Measurements from ENCODE around the gene ADAMTS17.
A peak's percentile ranks its signal among the peaks of the same experiment; 100 is the strongest.
"Not testable (repeated sequence)": the region's sequence is repeated elsewhere in the genome, so short reads cannot be mapped to it uniquely, and the experiment has no call there.

ADAMTS17 gene

DNA sequence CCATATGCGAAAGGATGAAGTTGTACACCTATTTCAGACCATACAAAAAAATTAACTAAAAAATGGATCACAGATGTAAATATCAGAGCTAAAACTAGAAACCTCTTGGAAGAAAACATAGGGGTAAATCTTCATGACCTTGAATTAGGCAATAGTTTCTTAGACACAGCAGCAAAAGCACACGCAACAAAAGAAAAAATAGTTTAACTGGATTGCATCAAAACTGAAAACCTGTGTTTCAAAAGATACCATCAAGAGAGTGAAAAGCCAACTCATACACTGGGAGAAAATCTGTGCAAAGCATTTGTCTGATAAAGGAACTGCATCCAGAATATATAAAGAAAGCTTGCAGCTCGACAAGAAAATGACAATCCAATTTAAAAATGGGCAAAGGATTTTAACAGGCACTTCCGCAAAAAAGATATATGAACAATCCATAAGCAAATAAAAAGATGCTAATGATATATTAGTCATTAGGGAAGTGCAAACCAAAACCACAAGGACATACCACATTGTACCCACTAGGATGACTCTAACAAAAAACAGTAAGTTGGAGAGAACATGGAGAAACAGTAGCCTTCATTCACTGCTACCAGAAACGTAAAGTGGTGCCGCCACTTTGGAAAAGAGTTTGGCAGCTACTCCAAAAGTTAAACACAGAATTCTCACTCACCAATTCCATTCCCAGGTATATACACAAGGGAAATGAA lies 263.1 kb downstream of the ADAMTS17 start:
- no peak for DNase-seq

DNA sequence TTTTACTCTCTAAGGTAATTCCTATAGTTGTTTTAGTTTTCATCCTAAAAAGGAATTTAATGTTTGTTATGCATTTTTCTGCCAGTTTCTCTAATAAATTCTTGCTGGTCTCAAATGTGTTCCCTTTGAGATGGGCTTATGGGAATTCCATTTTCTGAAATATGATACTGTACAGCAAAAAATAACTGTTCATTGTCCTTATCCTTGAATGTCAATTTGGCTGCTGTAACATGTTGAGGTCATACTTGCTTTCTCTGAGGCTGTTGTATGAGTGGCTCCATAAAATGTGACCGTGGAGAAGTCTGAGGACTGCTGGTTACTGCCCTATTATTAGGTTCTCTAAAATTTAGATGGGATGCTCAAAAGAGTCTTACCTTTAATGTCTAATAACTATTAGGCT lies 266.5 kb downstream of the ADAMTS17 start:
- no peak for DNase-seq

DNA sequence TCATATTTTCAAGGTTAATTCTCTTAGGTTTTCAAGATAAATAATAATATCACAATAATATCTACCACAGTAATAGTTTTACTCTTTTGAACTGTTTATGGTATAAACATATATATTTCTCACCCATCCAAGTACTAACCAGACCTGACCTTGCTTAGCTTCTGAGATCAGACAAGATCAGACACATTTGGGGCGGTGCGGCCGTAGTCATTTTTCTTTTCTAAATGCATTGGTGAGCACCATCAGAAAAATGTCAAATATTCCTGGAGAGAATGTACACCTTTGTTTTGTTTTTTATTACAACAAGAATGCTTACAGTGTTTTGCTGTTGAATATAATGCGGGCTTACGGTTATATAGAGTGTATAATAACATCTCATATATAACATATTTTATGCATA lies 267.8 kb downstream of the ADAMTS17 start:
- DNase-seq, result no peak

DNA sequence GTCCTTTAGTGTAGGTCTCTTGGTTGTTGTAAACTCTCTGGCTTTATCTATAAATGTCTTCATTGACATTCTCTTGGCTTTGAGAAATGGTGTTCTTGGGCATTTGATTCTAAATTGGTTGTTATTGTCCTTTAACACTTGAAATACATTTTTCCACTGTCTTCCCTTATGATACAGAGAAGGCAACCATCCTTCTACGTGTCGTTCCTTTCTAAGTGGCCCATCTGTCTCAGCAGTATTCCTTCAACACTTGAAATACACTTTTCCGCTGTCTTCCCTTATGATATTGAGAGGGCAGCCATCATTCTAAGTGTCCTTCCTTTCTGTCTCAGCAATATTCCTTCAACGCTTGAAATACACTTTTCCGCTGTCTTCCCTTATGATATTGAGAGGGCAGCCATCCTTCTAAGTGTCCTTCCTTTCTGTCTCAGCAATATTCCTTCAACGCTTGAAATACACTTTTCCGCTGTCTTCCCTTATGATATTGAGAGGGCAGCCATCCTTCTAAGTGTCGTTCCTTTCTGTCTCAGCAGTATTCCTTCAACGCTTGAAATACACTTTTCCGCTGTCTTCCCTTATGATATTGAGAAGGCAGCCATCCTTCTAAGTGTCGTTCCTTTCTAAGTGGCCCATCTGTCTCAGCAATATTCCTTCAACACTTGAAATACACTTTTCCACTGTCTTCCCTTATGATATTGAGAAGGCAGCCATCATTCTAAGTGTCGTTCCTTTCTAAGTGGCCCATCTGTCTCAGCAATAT lies 275.1 kb downstream of the ADAMTS17 start:
- not testable (repeated sequence) for DNase-seq

DNA sequence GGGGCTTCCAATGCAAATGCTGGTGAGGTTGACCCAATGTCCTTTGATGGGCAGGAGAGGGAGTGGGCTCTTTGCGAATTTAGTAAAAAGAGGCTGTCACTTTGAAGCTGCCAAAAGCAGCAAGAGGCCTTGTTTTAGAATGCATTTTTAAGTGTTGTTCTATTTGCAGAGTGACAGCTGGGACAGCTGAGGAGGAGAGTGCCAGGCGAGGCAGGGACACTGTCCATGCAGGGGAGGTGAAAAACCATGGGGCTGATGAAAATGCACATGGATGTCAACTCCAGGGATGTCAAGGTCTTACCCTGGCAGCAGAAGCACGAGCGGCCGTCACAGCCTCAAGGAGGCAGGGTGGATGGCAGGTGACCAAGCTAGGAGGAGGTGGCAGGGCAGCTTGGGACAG lies 279.8 kb downstream of the ADAMTS17 start:
- DNase-seq, result no peak

DNA sequence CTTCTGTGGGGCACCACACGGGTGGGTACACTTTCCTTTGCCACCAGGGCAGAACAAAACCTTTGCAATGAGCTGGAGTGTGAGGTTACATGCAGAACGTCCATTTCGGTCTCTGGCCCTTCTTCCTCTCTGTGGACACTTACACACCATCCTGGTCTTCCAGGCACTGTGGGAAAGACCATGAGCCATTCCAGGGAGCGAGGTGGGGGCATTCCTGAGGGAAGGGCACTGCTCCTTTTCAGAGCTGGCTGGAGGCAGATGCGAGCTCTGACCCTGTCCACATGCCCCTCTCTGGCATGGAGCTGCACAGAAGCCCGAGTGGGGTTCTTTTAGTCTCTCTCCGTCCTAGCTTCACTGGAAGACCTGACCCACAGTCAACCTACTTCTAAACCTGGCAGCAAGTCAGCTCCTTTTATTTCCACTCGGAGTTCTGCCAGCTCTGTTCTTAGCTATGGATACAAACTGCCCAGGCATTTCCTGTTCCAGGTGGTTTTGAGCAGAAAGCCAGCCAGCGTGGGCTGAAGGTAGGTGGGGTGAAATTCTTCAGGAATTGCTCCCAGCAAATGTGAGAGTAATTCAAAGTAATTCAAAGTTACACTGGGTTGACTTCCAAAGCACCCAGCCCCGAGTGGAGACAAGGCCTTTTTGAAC lies 281.4 kb downstream of the ADAMTS17 start:
- peak; percentile 7 for DNase-seq

DNA sequence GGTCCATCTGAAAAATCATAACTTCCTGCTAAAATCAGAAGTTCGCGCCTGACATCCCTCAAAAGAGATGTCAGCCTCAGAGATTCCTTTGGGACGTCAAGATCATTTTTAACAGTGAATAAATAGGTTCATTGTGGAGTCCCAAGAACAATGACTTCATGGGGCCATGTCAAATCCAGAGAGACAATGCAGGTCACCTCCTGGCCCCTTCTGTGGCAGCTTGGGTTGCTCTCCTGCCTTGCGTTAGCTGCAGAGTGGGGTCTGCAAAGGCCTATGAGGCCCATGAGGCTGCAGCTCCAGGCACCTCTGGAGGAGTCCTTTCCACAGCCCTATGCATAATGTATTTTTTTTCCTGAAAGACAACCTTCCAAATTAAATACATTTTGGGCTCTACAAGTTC lies 282.3 kb downstream of the ADAMTS17 start:
- DNase-seq, result no peak

DNA sequence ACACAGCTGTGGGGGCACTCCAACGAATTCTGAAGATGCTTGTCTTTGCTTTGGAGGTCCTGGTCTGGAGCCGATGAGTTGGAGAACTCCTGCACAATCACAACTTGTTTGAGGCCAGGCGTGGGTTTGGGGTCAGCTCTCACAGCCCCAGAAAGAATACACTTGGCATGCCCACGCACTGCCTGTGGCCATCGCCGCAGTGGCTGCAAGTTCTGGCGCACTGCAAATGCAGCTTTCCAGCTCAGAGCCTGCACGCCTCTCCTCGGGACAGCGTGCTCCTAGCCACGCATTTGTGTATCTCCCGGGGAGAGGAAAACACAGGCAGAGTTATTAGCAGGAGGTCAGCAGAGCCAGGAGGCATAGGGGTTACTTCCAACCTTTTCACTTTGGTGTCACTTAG lies 282.7 kb downstream of the ADAMTS17 start:
- DNase-seq, result no peak

DNA sequence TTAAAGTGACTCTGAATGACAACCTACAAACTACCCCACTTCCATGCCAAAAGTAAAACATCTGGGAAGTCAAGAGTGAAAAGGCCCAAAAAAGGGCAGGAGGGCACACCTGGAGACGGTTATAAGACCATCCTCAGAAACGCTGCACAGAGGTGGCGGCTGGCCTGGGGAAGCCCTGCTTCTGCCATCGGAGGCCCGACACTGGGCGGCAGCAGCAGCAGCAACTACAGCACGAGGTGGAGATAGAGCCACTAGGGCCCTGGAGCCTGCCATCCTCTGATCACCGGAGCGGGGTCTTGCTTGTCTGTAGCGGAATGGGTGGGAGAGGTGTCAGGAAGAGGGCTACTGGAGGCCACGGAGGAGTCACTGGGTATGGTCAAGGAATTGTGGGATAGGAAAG lies 283.3 kb downstream of the ADAMTS17 start:
- DNase-seq, result no peak

DNA sequence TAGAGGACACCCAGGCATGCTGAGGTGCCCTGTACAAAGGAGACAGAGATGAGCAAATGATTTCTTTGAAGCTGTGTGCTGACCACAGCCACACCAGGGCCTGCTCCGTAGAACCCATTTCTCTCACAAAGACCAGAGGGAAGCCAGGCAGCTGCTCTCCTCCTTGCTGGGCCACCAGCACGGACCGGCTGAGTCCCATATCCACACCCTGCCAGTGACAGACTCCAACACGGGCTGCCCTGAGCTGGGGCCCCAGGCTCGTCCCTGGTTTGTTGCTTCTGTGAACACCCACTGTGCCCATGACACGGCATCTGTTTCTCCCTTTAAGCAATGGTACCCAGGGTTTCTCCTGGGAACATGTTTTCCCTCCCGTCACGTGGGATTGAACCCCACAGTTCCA lies 284.5 kb downstream of the ADAMTS17 start:
- DNase-seq, result no peak

DNA sequence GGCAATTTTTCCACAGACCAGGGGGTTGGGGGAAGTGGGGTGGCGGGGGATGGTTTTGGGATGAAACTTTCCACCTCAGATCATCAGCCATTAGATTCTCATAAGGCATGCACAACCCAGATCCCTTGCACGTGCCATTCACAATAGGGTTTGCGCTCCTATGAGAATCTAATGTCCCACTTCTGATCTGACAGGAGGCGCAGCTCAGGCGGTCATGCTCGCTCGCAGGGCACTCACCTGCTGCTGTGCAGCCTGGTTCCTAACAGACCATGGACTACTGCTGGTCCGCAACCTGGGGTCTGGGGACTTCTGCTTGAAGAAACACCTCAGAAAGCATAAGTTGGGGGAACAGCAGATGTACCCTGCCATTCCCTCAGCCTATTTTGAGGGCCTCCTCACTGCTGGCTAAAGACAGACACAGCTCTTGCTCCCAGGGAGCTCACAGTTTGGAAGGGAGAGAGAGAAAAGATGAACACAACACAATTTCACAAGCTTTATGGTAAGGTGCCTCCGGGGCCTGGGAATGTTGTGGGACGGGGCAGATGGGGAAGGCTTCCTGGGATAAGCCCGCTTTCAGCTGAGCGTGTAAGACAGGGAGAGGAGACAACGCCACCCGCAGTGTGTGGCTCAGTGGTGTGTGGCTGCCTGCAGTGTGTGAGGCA lies 285.2 kb downstream of the ADAMTS17 start:
- no peak for DNase-seq

DNA sequence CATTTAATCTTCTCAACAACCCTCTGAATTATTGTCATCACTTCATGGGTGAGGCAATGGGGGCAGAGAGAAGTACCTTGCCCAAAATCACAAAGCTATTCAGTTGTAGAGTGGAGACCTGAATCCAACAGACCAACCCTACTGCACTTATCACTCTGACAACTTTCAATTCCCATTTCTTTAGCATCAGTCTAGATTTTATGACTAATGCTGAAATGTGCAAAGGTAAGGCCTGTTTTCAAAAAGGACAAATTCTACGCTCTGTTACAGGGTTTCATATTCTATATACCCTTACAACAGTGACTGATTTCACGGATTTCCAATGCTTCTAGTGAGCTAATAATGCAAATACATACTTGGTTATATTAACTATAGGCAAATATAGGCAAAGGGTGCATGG lies 286.0 kb downstream of the ADAMTS17 start:
- no peak for DNase-seq

DNA sequence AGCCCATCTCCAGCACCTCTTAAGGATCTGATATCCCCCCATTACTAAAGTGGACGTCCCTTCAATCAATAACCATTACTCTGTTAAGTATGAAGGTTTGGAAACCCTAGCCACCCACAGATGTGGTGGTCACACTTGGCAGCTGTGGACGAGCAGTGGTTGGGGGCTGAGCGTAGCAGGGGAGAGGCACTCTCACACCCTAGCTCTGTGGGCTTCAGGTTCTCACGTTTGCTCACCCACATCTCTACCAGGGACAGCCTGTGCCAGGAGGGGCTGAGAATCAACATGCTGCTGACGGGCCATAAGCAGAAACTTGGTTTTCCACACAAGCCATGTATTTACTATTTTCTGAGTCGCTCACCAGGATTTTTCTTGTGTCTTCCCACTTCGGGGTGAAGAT lies 287.2 kb downstream of the ADAMTS17 start:
- DNase-seq, result no peak

DNA sequence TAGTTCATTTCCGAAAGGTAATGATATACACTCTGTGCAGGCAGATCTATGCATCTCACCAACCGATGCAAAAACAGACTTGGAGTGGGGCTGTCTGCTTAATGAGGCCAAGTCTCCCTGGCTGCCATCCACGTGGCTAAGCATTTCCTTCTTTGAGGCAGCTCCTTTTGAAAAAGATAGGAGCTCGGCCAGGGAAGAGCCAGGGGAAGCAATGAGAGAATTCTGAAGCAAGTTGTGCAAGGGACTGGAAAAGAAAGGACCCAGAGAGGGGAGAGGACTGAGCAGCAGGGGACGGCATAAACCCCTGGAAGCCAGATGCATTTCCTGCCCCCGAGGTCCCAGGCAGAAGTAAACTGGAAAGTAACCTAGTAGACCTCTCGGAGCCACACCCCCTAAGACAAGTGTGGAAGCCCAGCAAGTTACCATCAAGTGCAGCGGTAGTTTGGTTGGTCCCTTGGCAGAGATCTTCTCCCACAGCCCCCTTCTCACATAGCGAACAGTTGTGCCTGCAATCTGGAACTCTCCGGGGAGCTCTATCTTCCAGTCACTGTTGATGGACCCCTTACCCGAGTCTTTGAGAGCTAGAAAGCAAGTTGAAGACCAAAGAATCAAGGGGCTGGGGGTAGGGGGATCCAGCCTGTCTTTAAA lies 288.2 kb downstream of the ADAMTS17 start:
- DNase-seq, result no peak

DNA sequence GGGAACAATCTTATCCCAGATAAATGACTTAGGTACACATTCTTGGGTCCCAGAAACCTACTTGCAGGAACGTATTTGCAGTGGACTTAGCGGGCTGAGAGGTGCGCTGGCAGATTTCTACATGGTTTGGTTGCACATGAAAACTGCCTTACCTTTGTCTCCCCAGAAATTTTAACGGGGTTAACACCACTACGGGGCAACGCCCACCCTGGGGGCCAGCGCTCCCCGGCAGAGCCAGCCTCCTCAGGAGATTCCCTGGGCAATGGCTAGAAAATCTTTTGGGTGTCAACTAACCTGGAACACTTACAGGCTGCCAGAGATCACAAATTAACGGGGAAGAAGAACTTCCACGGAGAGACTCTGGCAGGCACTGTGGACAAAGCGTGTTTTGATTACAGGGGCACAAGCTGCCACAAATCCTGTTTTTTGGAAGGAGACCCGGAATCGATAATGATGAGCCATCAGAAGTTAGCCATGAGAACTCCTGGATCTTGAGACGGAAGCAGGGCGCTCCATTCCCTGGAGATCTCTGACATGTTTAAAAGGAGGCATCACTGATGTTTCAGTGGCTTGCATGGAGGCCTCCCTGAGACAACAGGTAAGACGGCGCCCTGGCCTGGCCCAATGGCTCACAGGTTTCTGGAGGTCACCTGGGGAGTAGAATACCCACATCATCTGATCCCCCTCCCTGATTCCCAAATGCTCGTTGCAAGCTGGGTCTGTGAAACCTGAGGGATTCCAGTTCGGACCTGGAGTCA lies 288.9 kb downstream of the ADAMTS17 start:
- no peak for DNase-seq

DNA sequence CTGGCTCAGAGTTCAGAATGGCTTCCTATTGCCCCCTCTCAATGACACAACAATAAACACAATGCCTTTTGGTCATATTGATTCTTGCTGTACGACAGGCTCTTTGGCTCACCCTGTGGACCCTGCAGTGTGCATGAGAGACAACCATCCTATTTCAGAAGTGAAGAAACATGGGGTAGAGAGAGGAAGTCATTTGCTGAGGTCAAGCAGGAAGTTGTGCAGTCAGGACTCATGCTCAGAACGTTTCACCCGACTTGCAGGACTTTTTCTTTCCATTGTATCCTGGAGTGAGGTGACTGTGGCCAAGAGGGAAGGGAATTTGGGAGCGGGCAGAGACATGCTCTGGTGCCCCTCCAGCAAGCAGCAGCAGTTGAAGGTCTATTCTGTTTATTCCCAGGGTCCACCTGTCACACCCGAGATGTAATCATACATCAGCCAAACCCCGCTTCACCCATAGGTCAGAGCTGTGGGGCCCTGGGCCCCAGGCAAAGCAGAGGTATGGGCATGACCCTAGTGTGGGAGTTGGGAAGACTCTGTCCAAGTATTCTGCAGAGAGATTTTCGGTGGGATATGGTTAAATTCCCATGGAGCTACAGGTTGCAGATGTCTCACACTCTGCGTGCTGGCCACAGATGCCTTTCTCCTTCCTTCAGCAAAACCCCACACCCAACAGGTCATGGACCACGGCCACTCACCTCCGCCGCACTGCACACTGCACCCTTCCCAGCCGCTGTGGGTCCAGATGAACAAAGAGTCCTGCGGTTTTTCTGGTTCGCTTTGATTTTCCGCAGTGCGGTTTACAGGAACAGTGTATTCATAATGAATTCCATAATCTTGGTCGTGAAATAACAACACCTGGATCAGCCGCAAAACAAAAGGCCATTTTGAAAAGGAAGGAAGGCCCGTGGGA lies 290.6 kb downstream of the ADAMTS17 start:
- no peak for DNase-seq

DNA sequence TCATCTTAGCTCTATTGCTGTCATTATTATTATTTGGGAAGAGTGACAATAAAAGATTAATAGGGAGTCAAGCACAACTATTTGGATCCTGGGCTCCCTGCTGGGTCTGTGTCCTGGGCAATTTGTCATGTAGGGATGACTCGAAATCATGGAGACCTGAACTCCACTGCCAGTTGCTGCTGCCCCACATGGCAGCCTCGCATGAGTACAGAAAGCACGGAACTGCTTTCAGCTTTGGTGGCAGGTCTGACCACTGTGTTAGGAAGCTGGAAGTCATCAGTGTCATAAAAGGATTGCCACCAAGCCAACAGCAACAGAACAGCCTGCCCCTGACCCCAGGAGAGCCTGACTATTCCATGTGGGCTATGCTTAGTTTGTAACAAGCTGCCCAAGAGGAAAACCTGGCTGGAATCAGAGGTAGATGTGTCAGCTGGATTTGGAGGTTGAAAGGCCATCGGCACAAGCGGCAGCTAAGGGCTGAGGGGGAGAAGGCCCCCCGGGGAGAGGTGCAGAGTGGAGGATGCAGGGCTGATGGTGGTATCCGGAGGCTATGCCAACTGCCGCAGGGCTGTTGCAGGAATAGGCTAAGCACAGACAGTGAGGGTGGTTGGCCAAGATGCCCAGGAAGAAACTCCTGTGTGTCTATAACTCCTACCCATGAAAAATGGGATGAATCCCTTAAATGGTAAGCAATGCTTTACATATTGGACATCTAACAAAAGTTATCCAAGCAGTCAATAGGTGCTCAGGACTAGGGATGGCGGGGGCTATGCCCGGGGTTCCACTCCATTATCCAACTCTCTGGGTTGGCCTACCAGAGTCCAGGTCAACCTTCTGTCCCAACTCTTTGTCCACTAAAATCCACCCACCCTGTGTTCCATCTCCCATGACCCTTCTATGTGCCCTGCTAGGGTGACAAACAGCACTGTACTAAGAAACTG lies 291.6 kb downstream of the ADAMTS17 start:
- DNase-seq, result no peak

DNA sequence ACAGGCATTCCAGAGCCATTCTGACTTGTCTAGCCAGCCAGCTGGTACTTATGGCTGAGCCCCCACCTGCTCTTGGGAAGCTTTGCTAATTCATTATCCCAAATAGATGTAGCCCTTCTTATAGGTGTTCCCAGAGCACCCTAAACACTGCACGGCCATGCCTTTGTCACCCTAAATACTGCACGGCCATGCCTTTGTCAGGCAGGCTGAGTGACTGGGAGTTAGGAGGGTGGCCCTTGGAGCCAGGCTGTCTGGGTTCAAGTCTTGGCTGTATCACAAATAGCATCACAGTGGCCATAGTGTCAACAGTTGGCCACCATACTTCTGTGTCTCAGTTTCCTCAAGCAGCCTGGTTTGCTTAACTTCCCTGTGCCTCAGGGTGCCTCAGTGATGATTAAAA lies 292.3 kb downstream of the ADAMTS17 start:
- DNase-seq, result no peak

DNA sequence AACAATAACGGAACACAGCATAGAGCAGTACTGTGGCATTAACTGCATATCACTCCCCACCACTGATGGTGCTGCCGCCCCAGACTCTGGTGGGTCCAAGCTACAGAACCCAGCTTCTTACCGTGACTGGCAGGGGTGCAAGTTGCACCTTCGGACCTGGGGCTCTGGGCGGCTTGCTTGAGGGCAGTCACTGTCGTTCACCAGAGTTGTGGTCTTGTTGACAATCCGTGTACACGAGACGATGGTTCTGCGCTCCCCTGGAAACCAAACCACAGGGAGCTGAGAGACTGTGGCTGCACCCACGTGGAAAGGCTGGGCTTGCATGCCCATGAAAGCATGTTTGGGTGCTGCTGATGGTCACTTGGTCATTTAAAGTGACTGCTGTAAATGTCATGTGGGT lies 293.0 kb downstream of the ADAMTS17 start:
- no peak for DNase-seq

DNA sequence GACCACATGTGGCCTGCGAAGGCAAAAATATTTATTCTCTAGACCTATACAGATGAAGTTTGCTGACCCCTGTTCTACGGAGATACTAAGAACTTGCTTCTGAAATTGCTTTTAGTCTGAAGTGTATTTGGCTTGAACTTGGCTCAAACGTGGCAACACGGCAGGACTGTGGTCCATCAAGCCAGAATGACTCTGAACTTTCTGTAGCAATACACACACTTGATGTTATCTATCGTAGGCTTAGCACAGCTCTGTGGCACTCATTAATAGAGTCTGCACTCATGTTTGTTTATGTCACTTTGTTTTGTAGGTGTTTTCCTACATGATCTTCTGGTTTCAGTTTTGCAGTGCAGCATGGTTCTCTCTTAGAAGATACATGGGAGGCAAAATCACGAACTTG lies 298.1 kb downstream of the ADAMTS17 start:
- no peak for DNase-seq

All from fibroblast of skin of scalp (primary cell).